ENCODE measurements around the gene IDH3A.

Gene IDH3A

DNA sequence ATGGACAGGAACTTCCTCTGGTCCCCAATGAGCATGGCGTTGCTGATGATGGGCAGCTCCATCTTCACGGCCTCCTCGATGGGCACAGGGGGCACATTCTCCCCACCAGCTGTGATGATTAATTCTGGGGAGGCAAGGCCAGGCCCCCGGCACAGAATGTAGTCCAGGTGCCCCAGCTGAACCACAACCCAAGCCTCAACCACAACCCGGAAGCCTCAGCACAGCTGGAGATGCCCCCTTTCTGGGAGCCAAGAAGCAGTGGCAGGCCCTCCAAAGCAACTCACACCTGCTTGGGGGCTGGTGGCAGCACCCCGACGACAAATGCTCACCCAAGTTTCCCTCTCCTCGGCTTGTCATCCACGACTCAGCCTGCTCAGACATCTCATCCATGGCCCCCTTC lies 25.2 kb downstream of the IDH3A start:
- Mint-ChIP-seq H3K36me3 (ENCODE audit: low read depth) (peaks cover 35% of the 10 kb centered on the region), H3K4me1 (no peaks in the 10 kb centered on the region), H3K9me3 (no peaks in the 10 kb centered on the region), H3K4me3 (no peak overlapping the region), H3K27ac (no peak overlapping the region), H3K27me3 (ENCODE audit: low read depth) (peaks cover 5% of the 10 kb centered on the region)
- TF ChIP-seq, protein P1, sequence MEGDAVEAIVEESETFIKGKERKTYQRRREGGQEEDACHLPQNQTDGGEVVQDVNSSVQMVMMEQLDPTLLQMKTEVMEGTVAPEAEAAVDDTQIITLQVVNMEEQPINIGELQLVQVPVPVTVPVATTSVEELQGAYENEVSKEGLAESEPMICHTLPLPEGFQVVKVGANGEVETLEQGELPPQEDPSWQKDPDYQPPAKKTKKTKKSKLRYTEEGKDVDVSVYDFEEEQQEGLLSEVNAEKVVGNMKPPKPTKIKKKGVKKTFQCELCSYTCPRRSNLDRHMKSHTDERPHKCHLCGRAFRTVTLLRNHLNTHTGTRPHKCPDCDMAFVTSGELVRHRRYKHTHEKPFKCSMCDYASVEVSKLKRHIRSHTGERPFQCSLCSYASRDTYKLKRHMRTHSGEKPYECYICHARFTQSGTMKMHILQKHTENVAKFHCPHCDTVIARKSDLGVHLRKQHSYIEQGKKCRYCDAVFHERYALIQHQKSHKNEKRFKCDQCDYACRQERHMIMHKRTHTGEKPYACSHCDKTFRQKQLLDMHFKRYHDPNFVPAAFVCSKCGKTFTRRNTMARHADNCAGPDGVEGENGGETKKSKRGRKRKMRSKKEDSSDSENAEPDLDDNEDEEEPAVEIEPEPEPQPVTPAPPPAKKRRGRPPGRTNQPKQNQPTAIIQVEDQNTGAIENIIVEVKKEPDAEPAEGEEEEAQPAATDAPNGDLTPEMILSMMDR (IDR thresholded peaks at IDR 0.05; ENCODE audit: unreplicated experiment in 3 of 3) = no peak

DNA sequence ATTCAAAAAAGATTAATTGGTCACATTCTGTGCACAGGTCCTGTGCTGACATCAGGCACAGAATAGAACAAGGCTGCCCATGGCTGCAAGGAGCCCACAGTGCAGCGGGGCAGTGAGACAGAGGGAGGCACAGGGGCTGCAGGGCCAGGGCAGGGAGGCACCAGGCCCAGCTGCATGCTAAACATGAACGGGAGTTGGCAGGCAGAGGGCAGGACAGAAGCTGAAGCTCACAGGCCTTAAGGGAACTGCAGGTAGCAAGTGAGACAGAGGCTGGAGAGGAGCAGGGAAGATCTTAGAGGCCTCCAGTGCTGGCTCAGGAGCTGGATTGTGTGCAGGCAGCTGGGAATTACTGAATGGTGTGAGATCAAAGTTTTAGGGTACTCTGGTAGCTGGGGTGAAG lies 26.2 kb downstream of the IDH3A start:
- H3K27me3 Mint-ChIP-seq (ENCODE audit: low read depth) = peaks cover 5% of the 10 kb centered on the region
- no peak overlapping the region for H3K4me3 Mint-ChIP-seq
- TF ChIP-seq, protein P1 (IDR thresholded peaks at IDR 0.05; ENCODE audit: unreplicated experiment in 3 of 3) = no peak
- no peaks in the 10 kb centered on the region for H3K4me1 Mint-ChIP-seq
- H3K36me3 Mint-ChIP-seq (ENCODE audit: low read depth) = peaks cover 26% of the 10 kb centered on the region
- H3K27ac Mint-ChIP-seq = no peak overlapping the region
- no peaks in the 10 kb centered on the region for H3K9me3 Mint-ChIP-seq

DNA sequence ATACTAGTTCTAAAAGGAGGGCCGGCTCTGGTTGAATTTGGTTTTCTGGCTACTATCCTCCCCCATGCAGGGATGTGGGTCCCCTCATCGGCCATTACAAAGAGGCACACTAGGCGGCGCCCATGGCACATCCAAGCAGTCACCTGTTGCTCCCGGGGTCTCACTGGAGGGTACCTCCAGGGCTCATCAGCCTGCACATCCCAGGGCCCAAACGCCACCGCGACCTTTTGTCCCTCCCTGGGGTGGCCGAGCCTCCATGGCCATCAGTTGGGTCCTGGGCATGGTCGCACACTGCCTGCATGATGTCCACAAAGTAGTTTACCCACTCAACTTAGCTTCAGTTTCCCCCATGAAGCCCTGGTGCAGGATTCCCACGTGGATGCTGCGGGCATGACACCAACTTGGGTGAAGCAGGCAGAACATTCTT lies 28.3 kb downstream of the IDH3A start:
- Mint-ChIP-seq H3K36me3 (ENCODE audit: low read depth) (peaks cover 9% of the 10 kb centered on the region), H3K4me3 (no peak overlapping the region), H3K27ac (no peak overlapping the region), H3K4me1 (no peaks in the 10 kb centered on the region), H3K9me3 (no peaks in the 10 kb centered on the region), H3K27me3 (ENCODE audit: low read depth) (peaks cover 5% of the 10 kb centered on the region)
- TF ChIP-seq, protein P1 (IDR thresholded peaks at IDR 0.05; ENCODE audit: unreplicated experiment in 3 of 3) = peak; percentile 50 to 63 (median 54)

DNA sequence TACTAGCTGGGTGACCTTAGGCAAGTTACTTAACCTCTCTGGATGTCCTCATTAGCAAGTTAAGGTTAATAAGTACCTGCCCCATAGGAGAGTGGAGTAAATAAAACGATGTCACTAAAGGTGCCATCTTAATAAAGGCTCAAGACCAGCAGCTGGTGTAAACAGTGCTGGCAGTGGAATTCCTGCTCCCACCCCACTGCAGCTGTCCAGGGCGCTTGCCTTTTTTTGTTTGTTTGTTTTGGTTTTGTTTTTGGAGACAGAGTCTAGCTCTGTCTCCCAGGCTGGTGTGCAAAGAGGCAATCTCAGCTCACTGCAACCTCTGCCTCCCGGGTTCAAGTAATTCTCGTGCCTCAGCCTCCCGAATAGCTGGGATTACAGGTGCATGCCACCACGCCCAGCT lies 28.9 kb downstream of the IDH3A start:
- Mint-ChIP-seq H3K4me1 (no peaks in the 10 kb centered on the region), H3K9me3 (no peaks in the 10 kb centered on the region), H3K4me3 (no peak overlapping the region), H3K27me3 (ENCODE audit: low read depth) (peaks cover 11% of the 10 kb centered on the region), H3K36me3 (ENCODE audit: low read depth) (peaks cover 4% of the 10 kb centered on the region), H3K27ac (no peak overlapping the region)
- TF ChIP-seq, protein P1 (IDR thresholded peaks at IDR 0.05; ENCODE audit: unreplicated experiment in 3 of 3) = no peak

DNA sequence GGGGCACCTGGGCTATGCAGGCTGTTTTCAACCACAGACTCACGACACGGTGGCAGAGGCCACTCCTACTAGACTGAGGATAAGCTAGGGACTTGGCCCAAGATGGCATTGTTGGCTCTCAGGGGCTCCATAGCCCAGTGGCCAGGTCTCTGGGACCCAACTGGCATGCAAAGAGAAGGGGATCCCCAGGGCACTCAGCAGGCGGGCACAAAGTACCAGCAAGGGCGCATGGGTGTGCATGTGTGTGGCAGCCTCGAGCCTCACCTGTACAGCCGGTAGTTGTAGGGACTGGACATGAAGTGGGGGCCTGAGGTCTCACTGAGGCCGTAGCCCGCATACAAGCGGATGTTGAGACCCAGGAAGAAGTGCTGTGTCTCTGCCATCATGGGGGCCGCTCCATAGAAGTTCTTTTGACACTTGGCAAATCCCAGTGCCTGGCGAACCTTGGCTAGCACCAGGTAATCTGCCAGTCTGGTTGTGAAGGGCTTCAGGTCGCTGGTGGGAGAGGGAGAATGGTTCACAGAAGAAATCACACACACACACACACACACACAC lies 30.2 kb downstream of the IDH3A start:
- Mint-ChIP-seq H3K4me1 (no peaks in the 10 kb centered on the region), H3K27ac (no peak overlapping the region), H3K4me3 (no peak overlapping the region), H3K27me3 (ENCODE audit: low read depth) (peaks cover 11% of the 10 kb centered on the region), H3K9me3 (no peaks in the 10 kb centered on the region), H3K36me3 (ENCODE audit: low read depth) (no peaks in the 10 kb centered on the region)
- TF ChIP-seq, protein P1 (IDR thresholded peaks at IDR 0.05; ENCODE audit: unreplicated experiment in 3 of 3) = no peak

DNA sequence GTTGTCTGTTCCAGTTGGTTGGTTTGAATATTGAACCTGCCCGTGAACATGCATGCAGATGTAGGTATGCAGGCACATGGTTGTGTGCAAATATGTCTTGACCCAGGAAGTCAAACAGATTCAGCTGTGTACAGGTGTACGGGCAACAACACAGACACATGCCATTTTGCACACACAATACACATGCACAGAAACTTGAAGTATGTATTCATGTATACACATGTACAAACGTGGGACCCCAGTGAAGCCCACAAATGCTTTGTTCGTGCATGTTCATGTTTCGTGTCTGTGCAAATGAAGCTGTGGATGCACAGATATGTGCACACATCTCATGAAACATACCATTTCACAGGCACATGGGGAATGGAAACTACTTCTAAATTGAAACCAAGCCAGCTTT lies 30.7 kb downstream of the IDH3A start:
- Mint-ChIP-seq H3K4me1 (no peaks in the 10 kb centered on the region), H3K27ac (no peak overlapping the region), H3K27me3 (ENCODE audit: low read depth) (peaks cover 11% of the 10 kb centered on the region), H3K36me3 (ENCODE audit: low read depth) (no peaks in the 10 kb centered on the region), H3K9me3 (no peaks in the 10 kb centered on the region), H3K4me3 (no peak overlapping the region)
- TF ChIP-seq, protein P1 (IDR thresholded peaks at IDR 0.05; ENCODE audit: unreplicated experiment in 3 of 3) = no peak
